HG02885 (cell line): ENCODE data around the gene TLE5.
"Not testable (repeated sequence)": the region's sequence is repeated elsewhere in the genome, so short reads cannot be mapped to it uniquely, and the experiment has no call there.

ENCODE experiments used
- ATAC-seq: cut with Tn5 transposase; IDR thresholded peaks from one replicate; pipeline ENCODE4 v1.9.1; 2021; ENCODE audit warnings: mild to moderate bottlenecking; ENCODE audit not compliant: unreplicated experiment, poor library complexity

TLE5 gene

DNA sequence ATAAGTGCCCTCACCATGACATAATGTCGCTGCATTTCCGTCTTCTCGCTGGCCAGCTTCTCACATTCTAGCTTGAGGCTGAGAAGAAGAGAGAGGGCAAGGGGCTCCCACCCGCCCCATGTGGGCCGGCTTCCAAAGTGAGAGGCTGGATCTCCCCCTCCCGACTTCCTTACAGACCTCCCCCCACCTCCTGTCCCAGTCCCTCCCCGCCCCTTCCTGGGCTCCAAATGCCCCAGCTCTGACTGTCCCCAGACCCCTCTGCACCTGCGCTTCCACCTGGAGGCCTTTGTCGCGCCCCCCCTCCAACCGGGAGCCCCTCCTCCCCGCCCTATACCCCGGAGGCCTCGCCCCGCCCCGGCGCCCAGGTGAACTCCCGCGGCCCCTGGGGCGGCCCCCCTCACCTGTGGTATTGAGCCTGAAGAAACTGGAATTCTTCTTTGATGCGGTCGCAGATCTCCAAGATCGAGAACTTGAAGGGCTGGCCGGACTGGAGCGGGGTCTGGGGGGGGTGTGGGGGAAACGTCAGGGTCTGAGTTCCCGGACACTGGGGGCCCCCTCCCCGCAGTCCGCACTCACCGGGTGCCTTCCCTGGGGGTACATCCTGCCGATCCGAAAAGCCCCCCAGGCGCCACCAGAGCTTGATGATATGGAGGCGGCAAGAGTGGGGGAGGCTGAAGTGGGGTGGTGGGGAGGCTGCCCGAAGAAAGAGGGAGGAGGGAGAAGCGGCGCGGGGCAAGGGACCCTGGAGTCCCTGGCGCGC is 33.8 kb downstream of the TLE5 start:
- no peak for ATAC-seq

DNA sequence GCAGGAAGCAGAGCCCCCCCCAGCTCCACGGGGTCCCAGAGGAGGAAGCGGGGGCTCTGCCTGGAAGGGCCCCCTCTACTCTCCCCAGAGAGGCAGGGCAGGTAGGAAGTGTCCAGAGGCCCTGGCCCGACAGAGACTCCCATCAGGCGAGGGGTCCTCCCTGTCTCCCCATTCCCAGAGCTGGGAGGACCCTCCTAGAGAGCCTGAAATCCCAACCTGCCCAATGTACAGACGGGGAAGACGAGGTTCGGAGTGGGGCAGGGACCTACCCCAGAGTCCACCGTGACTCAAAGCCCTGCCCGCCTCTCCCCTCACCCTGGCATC is 34.4 kb downstream of the TLE5 start:
- ATAC-seq: no peak

DNA sequence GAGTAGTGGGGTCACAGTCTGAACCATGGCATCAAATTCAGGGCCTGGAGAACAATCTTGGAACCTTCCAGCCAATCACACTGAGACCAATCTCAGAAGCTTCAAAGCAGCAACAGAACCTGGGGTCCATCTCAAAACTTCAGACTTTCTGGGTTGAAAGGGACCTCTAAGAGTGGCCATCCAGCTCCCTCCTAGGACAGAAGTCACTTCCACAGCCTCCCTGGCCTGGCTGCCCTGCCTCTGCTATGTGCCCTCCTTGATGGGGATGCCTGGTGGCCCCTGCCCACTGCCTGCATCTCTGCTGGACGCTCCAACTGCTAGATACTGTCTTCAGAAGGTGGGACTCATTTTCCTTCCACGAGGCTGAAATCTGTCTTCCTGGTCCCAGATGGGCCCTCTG is 35.0 kb downstream of the TLE5 start:
- no peak for ATAC-seq

DNA sequence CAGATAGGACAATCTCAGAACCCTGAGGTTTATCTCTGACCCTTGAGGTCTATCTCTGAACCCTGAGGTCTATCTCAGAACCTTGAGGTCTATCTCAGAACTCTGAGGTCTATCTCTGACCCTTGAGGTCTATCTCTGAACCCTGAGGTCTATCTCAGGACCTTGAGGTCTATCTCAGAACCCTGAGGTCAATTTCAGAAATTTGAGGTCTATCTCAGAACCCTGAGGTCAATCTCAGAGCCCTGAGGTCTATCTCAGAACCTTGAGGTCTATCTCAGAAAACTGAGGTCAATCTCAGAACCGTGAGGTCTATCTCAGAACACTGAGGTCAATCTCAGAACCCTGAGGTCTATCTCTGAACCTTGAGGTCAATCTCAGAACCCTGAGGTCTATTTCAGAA is 35.5 kb downstream of the TLE5 start:
- no peak for ATAC-seq

DNA sequence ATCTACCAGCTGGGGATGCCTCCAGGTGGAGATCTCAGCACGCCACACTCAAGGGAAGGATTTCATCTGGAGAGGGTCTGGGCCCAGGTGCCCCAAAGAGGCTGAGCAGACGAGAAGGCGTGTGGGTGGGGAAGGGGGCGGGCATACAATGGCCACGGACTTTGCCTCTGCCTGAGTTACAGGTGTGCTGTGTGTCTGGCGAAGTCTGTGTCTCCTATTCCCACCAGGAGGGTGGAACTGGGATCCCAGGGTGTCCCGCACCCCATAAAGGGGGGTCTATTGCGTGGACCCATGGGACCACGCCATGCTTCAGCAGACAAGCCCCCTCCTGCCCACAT is 36.8 kb downstream of the TLE5 start:
- no peak for ATAC-seq

DNA sequence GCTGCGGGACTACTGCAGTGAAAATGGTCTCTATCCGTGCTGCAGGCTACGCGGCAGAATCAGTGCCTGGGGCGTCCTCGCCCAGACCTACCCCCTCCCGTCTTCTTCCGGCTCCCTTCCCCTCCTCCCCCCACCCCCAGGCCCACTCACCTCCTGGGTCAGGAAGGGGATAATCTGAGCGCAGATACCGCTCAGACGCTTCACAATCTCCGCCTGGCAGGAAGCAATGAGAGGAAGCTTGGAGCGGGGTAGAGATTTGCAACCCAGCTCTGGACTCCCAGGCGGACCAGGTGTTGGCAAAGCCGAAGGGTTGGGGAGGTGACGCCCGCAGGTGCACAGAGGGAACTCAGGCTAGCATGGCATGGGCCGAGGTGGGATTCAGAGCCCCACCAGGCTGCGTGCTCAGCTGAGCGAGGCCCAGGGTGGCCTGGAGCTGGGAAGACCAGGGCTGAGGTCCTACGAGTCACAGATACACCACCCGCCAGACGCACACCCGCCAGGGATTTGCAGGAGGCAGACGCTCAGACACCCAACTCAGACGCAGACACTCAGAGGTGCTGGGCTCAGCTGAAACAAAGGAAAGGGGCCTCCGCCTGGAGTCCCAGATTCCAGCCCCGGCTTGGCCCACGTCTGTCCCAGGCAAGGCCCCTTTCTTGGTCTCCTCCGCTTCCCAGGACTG is 37.3 kb downstream of the TLE5 start:
- ATAC-seq: no peak

DNA sequence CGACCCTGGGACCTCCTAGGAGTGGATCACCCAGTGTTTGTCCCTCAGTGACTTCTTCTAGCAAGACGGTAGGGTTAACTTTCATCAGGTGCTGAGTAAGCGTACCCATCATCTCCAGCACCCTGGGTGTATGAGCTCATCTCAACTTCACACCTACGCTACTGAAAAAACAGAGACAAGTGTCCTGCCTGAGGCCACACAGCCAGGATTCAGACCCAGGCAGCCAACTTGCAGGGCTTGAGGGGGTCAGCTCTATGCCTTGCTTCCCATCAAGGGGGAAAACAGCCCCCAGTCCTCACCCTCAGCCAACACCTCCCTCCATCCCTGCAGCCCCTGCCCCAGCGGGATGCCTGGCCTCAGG is 37.8 kb downstream of the TLE5 start:
- no peak for ATAC-seq

DNA sequence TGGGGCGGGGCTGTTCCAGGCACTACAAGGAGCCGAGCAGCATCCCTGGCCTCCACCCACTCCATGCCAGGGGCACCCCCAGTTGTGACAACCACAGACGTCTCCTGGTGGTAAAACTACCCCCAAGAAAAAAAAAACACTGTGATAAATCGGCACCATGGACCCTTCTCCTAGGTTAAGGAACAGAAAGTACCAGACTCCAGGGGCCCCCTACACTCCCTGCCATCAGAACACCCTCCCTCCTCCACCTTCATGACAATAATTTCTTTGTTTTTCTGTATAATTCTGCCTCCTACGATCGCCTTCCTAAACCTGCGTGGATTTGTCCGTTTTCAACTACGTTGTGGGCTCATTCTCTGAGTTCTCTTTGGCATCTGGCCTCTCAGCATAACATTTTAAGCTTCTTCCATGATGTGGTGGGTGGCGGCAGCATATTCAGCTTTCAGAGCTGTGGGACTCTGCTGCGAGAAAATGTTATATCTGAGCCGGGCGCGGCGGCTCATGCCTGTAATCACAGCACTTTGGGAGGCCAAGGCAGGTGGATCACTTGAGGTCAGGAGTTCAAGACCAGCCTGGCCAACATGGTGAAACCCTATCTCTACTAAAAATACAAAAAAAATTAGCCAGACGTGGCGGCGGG is 41.9 kb downstream of the TLE5 start:
- ATAC-seq: no peak

DNA sequence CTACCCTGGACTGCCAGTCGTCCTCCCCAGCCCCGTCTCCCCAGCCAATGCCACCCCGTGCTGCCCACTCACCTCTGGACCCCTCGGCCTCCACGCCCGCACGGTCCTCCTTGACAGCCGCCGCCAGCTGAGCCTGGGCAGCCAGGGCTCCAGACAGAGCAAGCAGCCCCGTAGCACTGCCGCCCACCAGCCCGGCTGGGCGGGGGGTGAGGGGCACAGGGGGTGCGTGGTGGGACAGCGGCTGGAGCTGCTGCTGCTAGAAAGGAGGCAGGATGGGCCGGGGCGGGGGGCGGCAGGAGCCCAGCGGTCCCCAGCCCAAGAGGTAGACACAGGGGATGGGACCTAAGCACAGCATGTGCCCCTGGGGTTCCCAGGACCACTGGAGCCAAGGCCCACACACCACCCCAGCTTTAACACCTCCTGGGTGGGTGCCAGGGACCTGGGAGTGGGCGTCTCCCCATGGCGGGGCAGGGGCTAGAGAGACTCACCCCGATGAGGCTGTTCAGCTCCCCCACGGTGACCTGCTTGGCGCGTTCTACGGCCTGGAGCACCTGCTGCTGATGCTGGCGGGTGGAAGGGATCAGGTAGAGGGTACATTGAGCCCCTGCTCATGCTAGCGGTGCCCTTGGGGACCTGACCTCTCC is 43.0 kb downstream of the TLE5 start:
- no peak for ATAC-seq

DNA sequence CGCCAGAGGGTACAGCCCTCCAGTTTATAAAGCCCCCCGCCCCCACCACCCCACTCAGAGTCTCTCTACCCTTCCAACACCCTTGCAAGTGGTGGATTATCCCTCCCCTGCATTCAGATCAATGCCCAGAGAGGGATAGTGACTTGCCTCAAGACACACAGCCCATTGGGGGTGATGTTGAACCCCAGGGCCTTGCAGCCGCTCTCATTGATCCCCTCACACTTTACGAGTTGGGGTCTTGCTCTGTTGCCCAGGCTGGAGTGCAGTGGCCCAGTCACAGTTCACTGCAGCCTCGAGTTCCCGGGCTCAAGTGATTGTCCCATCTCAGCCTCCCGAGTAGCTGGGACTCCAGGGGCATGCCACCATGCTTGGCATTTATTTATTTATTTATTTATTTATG is 44.4 kb downstream of the TLE5 start:
- no peak for ATAC-seq

DNA sequence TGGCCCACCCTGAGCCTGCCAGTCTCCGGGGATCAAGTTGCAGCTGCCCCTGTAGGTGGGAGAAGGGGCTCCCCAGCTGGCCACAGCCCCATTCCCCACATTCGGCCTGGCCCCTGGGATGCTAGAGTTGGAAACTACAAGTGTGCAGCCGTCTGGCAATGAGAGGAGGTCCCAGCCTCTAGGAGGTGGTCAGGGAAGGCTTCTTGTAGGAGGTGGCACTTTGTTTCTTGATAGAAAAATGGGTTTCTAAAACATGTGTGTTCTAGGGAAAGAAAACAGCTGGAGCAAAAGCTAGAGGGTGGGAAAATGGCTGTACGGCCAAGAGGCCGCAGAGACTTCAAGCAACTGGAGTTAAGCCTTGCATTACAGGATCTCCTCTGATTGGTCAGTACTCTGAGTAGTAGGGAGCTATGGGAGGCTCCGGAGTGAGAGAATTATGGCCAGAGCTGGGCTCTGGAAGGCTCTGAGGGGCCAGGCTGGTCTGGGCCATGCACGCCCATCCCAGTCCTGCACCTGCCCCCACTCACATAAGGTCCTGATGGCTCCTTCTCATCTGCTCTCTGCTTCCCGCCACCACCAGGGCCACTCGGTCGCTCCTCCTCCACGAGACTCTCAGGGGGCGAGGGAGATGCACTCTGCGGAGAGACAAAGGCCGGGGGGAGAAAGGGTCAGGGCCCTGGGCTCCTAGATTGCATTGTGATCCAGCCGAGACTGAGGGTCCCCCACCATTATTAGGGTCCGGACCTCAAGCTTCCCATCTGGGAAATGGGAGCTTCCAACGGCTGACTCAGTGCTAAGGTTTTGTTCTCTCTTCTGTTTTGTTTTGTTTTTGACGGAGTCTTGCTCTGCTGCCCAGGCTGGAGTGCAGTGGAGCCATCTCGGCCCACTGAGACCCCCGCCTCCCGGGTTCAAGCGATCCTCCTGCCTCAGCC is 46.9 kb downstream of the TLE5 start:
- no peak for ATAC-seq

DNA sequence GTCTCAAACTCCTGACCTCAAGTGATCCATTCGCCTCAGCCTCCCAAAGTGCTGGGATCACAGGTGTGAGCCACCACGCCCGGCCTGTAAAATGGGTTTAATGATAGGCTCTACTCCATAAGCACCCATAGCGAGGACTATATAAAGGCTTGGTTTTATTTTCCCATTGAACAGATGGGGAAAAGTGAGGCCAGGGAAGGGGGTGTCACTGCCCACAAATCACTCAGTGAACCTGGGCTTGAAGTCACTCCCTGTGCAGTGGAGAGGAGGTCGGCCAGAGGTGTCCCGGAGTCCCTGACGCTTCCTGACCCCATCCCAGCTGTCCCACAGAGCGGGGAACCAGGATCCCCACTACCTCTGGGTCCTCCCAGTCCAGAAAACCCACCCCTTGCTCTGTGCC is 48.2 kb downstream of the TLE5 start:
- no peak for ATAC-seq

DNA sequence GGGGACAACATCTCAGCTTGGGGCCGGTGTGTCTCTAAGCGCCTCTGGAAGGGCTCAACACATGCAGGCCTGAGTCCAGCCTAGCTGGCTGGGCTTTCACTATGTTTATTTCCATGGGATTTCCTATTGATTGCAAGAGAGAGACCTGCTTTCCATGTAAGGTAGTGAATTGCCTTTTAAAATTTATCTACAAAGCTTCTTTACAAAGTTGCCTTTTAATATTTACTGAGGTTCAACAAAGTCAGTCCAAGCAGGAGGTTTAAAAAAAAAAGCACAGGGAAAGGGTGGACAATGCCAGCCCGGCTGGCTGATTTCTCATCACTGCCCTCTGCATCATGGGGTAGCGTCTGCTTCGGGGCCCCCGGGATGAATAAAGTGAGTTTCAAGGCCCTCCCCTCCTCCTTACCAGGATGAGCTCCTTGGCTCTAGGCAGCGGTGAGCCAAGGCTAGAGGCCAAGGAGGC is 49.0 kb downstream of the TLE5 start:
- ATAC-seq: no peak

DNA sequence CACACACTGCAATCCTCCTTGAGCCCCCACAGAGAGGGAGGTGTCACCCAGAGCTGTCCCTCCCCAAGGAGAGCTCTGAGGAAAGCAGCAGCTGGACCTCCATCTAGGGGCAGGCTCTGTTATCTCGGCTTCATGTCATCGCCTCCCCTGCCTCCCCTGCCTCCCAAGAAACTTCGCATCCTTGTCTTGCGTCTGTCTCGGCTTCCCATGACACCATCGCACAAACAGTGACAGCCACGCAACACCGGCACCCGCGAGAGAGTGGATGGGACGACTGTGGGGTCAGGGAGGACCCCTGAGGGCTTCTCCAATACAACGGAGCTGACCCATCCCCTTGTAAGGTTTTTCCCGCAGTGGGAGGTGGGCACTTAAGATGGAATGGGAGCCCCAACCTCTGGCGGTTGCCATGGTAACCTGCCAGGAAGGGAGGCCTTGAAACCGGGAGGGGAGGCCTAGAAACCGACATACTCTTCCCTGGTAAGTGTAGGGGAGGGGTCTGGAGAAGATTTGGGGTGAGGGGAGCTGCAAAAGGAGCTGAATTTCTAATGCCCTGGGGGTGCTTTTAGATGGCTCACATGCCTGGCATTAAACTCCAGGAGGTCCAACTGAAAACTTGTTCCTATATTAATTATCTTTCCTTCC is 49.6 kb downstream of the TLE5 start:
- ATAC-seq: no peak

DNA sequence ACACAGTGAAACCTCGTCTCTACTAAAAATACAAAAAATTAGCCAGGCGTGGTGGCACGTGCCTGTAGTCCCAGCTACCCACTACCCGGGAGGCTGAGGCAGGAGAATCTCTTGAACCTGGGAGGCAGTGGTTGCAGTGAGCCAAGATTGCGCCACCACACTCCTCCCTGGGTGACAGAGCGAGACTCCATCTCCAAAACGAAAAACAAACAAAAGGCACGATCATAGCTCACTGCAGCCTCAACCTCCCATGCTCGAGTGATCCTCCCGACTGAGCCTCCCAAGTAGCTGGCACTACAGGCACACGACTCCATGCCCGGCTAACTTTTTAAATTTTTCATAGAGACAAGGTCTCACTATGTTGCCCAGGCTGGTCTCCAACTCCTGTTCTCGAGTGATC is 50.2 kb downstream of the TLE5 start:
- not testable (repeated sequence) for ATAC-seq

DNA sequence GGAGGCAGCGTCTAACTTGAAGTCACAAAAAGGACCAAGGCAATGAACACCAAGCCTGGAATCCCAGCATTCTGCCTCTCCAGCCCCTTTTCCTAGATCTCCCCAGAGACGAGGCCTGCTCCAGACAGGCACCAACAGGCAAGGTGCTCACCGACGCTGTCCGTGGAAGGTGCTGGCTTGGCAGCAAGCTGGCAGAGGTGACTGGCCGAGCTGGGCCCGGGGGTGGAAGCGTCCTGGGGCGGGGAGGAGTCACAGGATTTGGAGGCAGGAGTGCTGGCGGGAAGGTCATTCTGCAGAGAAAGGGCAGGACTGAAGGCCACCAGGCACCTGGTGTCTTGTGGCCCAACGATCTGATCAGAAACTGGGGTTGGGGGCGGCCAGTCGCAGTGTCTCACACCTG is 51.4 kb downstream of the TLE5 start:
- ATAC-seq: no peak

DNA sequence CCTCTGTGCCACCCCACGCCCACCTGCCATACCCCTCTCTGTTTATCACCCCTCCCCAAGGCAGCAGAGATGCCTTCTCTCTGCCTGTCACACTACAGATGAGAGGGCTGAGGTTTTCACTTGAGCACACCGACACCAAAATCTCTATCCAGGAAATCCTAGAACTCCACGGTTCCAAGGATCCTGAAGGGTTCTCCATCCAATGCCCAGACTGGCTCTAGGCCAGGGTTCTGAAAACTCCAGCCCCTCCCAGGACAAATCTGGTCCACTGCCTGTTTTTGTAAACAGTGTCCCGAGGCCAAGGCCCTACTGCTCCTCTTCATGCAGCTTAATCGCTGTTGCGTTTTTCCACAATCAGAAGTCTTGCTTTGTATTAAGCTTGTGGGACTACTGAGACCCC is 53.3 kb downstream of the TLE5 start:
- ATAC-seq: no peak

DNA sequence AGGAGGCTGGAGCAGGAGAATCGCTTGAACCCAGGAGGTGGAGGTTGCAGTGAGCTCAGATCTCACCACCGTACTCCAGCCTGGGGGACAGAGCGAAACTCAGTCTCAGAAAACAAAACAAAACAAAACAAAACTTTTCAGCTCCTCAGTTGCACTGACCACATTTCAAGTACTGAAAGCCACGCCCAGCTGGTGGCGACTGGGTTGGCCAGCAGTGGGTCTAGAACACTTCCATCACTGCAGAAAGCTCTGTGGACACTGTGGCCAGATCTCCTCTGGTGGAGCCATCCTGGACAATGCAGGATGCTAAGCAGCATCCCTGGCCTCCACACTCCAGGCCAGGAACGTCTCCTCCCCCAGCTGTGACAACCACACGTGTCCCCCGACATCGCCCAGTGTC is 54.3 kb downstream of the TLE5 start:
- no peak for ATAC-seq

DNA sequence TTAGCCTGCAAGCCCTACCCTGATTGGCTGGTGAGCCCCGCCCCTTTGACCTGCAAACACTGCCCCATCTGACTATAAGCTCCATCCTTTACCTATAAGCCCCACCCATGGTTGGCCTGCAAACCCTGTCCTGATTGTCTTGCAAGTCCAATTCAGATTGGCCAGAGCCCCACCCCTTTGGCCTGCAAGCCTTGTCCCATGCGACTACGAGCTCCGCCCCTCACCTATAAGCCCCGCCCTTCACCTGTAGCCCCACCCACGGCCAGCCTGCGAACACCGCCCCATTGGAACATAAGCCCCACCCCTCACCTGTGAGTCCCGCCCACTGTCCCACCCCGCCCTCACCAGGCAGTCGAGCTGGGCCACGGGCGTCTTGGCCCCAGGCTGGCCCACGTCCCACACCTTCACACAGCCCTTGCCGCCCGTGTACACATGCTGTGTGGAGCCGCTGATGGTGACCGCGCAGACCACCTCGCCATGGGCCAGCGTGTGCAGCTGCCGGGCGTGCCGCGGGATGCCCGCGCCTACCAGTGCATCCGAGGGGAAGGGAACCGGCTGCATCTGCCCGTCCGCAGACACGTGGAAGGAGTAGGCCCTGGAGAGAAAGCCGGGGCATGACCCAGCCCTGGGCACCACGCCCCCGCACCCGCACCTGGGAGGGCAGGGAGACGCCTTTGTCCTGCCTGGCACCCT is 56.1 kb downstream of the TLE5 start:
- ATAC-seq: no peak
